PC-9 (cell line): Measurements from ENCODE around the gene SMG6. TPM values are rescaled to one million over a fixed set of nuclear protein-coding genes. Genes with fewer than 3 reads are reported as not detected.
"Not testable (repeated sequence)": the region's sequence is repeated elsewhere in the genome, so short reads cannot be mapped to it uniquely, and the experiment has no call there.

Experiments
- BruUV-seq: library from RNA; stranded (reverse); fragments of 400-500 nt; replicated peaks from 2 replicates; lab custom pipeline; 2021; lab: Mats Ljungman, UMichigan
- CTCF ChIA-PET: fragments of 300-600 bp; sonication (Branson Sonifier 250); formaldehyde crosslinking; loops from one replicate; lab custom pipeline; 2022; ENCODE audit warnings: antibody characterized with exemption; lab: Charles Lee
- POLR2A ChIA-PET: fragments of 300-600 bp; sonication (Branson Sonifier 250); formaldehyde crosslinking; loops from one replicate; lab custom pipeline; 2022; ENCODE audit warnings: antibody characterized with exemption; ENCODE audit not compliant: unreplicated experiment; lab: Charles Lee
- DNase-seq, 2 experiments: peaks; one replicate each; pipeline versions ENCODE4 v3.0.0 to v3.0.0-alpha.2; 2015 to 2022; ENCODE audit warnings: mixed read lengths in 1 of 2
- H2AFZ ChIP-seq: fragments of 200-600 bp; sonication (generic); 2 replicates; pipeline ENCODE4 v1.8.1; 2017; ENCODE audit warnings: antibody characterized with exemption
- H3F3A ChIP-seq: fragments of 200-600 bp; sonication (generic); 2 replicates; pipeline ENCODE4 v1.8.1; 2017; ENCODE audit warnings: antibody characterized with exemption, mild to moderate bottlenecking, low read depth; ENCODE audit not compliant: insufficient read depth
- H3K27ac ChIP-seq: fragments of 200-600 bp; sonication (generic); 2 replicates; pipeline ENCODE4 v1.6.1; 2016; ENCODE audit warnings: mixed run types
- H3K27me3 ChIP-seq: fragments of 200-600 bp; sonication (generic); 2 replicates; pipeline ENCODE4 v1.6.1; 2016; ENCODE audit warnings: low read depth, mixed run types; ENCODE audit not compliant: insufficient read depth
- H3K36me3 ChIP-seq: fragments of 200-600 bp; sonication (generic); 2 replicates; pipeline ENCODE4 v1.6.1; 2016; ENCODE audit warnings: low read depth, mixed run types
- H3K4me1 ChIP-seq: fragments of 200-600 bp; sonication (generic); replicated peaks from 2 replicates; pipeline ENCODE4 v1.6.1; 2016; ENCODE audit warnings: mixed run types; ENCODE audit not compliant: insufficient read depth
- H3K4me2 ChIP-seq: fragments of 200-600 bp; sonication (generic); 2 replicates; pipeline ENCODE4 v1.6.1; 2017; ENCODE audit warnings: mixed run types
- H3K4me3 ChIP-seq: fragments of 200-600 bp; sonication (generic); 2 replicates; pipeline ENCODE4 v1.6.1; 2016; ENCODE audit warnings: mixed run types
- H3K79me2 ChIP-seq: fragments of 200-600 bp; sonication (generic); 2 replicates; pipeline ENCODE4 v1.6.1; 2017; ENCODE audit warnings: low read depth, mixed run types
- H3K9me2 ChIP-seq: fragments of 200-600 bp; sonication (generic); 2 replicates; pipeline ENCODE4 v1.8.1; 2017; ENCODE audit warnings: mild to moderate bottlenecking; ENCODE audit not compliant: insufficient read depth
- H3K9me3 ChIP-seq: fragments of 200-600 bp; sonication (generic); 2 replicates; pipeline ENCODE4 v1.8.1; 2016; ENCODE audit warnings: low read depth; ENCODE audit not compliant: insufficient read depth
- H4K20me1 ChIP-seq: fragments of 200-600 bp; sonication (generic); 2 replicates; pipeline ENCODE4 v1.8.1; 2017; ENCODE audit not compliant: insufficient read depth
- EZH2 ChIP-seq: fragments of 200-600 bp; sonication (generic); IDR thresholded peaks from 2 replicates; pipeline ENCODE4 v1.8.0; 2017; ENCODE audit warnings: antibody characterized with exemption, low read depth
- intact Hi-C: fragments of 100-400 bp; cut with micrococcal nuclease; formaldehyde crosslinking; loops from one replicate; pipeline ENCODE4 v1.10.0; 2022; ENCODE audit not compliant: unreplicated experiment
- total RNA-seq: library from RNA; stranded (reverse); gene quantifications from 2 replicates; pipeline ENCODE4 v1.2.3, GENCODE V29; 2021
- TF ChIP-seq, protein P1 (sequence below): fragments of 200-600 bp; sonication (generic); conservative IDR thresholded peaks from 2 replicates; pipeline ENCODE4 v1.6.1; 2017; ENCODE audit warnings: mixed run types, antibody characterized with exemption, mild to moderate bottlenecking, moderate library complexity

SMG6 gene
- total RNA-seq, 1 experiment from 2014 or later, result 43.1 TPM

DNA sequence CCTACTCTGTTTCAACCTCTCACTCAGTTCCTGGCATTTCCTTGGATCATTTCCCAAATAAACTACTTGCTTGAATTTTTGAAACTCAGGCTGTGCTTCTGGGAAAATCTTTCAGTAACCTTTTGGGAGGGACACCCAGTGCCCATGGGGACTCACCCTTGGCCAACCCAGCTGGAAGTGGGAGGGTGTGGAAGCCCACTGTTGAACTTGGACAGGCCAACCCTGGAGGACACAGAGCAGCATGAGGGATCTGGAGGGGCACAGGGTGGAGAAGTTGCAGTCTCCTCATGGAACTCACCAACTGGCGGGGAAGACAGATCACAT lies 289.6 kb downstream of the SMG6 start:
- Histone ChIP-seq H3K27ac (no peak overlapping the region), H3K9me2 (no peaks in the 10 kb centered on the region), H3K79me2 (no peaks in the 10 kb centered on the region), H2AFZ (no peak overlapping the region), H3K4me1 (peaks cover 46% of the 10 kb centered on the region), H3K9me3 (no peaks in the 10 kb centered on the region), H3K4me3 (no peak overlapping the region), H3F3A (peaks cover 33% of the 10 kb centered on the region), H3K4me2 (peak overlapping the region; percentile 59), H4K20me1 (no peaks in the 10 kb centered on the region), H3K27me3 (peaks cover 4% of the 10 kb centered on the region; the same call in 1 of the 2 replicates), H3K36me3 (no peaks in the 10 kb centered on the region)
- CTCF ChIA-PET, result interaction anchor here (0.9 kb wide), 1 partner anchor 11 kb away, joined by 3 read pairs; the partner anchor contains the start of gene RTN4RL1
- TF ChIP-seq, protein P1, sequence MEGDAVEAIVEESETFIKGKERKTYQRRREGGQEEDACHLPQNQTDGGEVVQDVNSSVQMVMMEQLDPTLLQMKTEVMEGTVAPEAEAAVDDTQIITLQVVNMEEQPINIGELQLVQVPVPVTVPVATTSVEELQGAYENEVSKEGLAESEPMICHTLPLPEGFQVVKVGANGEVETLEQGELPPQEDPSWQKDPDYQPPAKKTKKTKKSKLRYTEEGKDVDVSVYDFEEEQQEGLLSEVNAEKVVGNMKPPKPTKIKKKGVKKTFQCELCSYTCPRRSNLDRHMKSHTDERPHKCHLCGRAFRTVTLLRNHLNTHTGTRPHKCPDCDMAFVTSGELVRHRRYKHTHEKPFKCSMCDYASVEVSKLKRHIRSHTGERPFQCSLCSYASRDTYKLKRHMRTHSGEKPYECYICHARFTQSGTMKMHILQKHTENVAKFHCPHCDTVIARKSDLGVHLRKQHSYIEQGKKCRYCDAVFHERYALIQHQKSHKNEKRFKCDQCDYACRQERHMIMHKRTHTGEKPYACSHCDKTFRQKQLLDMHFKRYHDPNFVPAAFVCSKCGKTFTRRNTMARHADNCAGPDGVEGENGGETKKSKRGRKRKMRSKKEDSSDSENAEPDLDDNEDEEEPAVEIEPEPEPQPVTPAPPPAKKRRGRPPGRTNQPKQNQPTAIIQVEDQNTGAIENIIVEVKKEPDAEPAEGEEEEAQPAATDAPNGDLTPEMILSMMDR, result no peak
- no peak for TF ChIP-seq EZH2
- POLR2A ChIA-PET, result no interaction called here
- BruUV-seq, result no TSS peak
- DNase-seq, result no peak
- intact Hi-C loops, result loop anchor here (10.0 kb wide), 1 partner anchor 299 kb away; the partner anchor contains the start of gene TLCD2

DNA sequence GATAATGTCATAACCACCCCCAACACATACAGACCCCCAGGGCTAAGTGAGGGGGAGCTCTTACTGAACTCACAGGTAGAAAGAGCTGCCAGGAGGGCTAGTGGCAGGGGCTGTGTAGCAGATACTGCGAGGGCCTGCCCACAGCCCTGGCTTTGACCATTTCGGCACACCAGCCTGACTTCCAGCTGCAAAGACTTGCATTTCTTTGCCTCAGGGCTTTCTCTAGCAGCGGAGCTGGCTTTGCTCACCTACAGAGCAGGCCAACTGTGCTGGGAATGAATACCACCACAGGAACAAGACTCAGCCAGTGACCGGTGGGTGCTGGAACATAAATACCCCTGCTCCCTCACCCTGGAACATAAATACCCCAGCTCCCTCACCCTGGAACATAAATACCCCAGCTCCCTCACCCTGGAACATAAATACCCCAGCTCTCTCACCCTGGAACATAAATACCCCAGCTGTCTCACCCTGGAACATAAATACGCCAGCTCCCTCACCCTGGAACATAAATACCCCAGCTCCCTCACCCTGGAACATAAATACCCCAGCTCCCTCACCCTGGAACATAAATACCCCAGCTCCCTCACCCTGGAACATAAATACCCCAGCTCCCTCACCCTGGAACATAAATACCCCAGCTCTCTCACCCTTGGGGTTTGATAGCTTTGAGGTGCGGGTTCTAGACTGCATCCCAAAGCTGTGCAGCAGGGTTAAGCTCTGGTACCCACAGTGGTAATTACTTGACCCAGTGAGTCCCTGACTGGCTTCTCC lies 290.2 kb downstream of the SMG6 start:
- H2AFZ ChIP-seq, H3K36me3 ChIP-seq, H3K9me2 ChIP-seq, H3K79me2 ChIP-seq, H3K27me3 ChIP-seq, BruUV-seq, H3K4me3 ChIP-seq, H4K20me1 ChIP-seq, H3K9me3 ChIP-seq: not testable (repeated sequence)
- intact Hi-C loops, result loop anchor here (10.0 kb wide), 1 partner anchor 299 kb away; the partner anchor contains the start of gene TLCD2
- peak; percentile 53 to 71 for DNase-seq
- Histone ChIP-seq H3K27ac (peak overlapping the region; percentile 85), H3K4me1 (peaks cover 52% of the 10 kb centered on the region), H3K4me2 (peak overlapping the region; percentile 73), H3F3A (peaks cover 39% of the 10 kb centered on the region)
- ChIA-PET CTCF (interaction anchor here (0.9 kb wide), 1 partner anchor 11 kb away, joined by 3 read pairs; the partner anchor contains the start of gene RTN4RL1), POLR2A (interaction anchor here (0.7 kb wide), 1 partner anchor 91 kb away, joined by 8 read pairs; no protein-coding TSS in a partner anchor)

DNA sequence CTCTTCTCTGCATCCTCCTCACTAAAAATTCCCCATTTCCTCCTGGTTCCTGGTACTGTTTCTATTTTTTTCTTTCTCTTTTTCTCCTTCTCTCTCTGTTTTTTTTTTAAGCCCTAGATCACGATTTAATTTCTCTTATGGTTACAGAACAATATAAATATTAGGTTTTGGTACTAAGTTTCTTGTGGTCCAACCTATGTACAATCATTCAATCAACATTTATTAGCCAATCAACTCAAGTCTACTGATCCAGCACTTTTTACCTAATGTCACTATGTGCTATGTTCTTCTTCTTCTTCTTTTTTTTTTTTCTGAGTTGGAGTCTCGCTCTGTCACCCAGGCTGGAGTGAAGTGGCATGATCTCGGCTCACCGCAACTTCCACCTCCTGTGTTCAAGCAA lies 291.1 kb downstream of the SMG6 start:
- H3K36me3 ChIP-seq, result no peaks in the 10 kb centered on the region
- TF ChIP-seq, protein P1, result no peak
- no peak for TF ChIP-seq EZH2
- CTCF ChIA-PET, result no interaction called here
- H3K27ac ChIP-seq, result peak overlapping the region; percentile 85
- no TSS peak for BruUV-seq
- intact Hi-C loops, result loop anchor here (10.0 kb wide), 1 partner anchor 298 kb away; the partner anchor contains the start of gene TLCD2
- H3K79me2 ChIP-seq, result no peaks in the 10 kb centered on the region
- no peaks in the 10 kb centered on the region for H3K27me3 ChIP-seq
- peak overlapping the region; percentile 42 for H3K4me3 ChIP-seq
- H3K9me3 ChIP-seq, result no peaks in the 10 kb centered on the region
- no peak for DNase-seq
- H4K20me1 ChIP-seq, result no peaks in the 10 kb centered on the region
- peaks cover 55% of the 10 kb centered on the region for H3K4me1 ChIP-seq
- H3K9me2 ChIP-seq, result no peaks in the 10 kb centered on the region
- peak overlapping the region; percentile 73 for H3K4me2 ChIP-seq
- peaks cover 43% of the 10 kb centered on the region for H3F3A ChIP-seq
- H2AFZ ChIP-seq, result no peak overlapping the region; the same call in 1 of the 2 replicates
- POLR2A ChIA-PET, result interaction anchor here (0.6 kb wide), 1 partner anchor 621 kb away, joined by 8 read pairs; no protein-coding TSS in a partner anchor
